GM21526 (cell line): ENCODE measurements around the gene ARHGAP44.
"Not testable (repeated sequence)": the region's sequence is repeated elsewhere in the genome, so short reads cannot be mapped to it uniquely, and the experiment has no call there.

Experiments used
- ATAC-seq: cut with Tn5 transposase; IDR thresholded peaks from one replicate; pipeline ENCODE4 v1.9.1; 2021; ENCODE audit warnings: moderate library complexity; ENCODE audit not compliant: unreplicated experiment, low FRiP score

The ARHGAP44 gene

GRCh38 chr17:12955521-12955920 lies 166.2 kb downstream of the ARHGAP44 start:
- no peak for ATAC-seq

GRCh38 chr17:12958786-12959185 lies 169.5 kb downstream of the ARHGAP44 start:
- no peak for ATAC-seq

GRCh38 chr17:12959441-12959840 lies 170.1 kb downstream of the ARHGAP44 start:
- no peak for ATAC-seq

- ATAC-seq = no peak
These were observed 172.4 kb downstream of the ARHGAP44 start for GRCh38 chr17:12961655-12962054.

- ATAC-seq = no peak
These were observed 174.2 kb downstream of the ARHGAP44 start for GRCh38 chr17:12963505-12963904.

GRCh38 chr17:12964162-12964561 lies 174.9 kb downstream of the ARHGAP44 start:
- ATAC-seq = no peak

GRCh38 chr17:12964840-12965239 lies 175.5 kb downstream of the ARHGAP44 start:
- no peak for ATAC-seq

GRCh38 chr17:12965988-12966387 lies 176.7 kb downstream of the ARHGAP44 start:
- ATAC-seq = no peak

- ATAC-seq = no peak
These were observed 177.1 kb downstream of the ARHGAP44 start for GRCh38 chr17:12966413-12966812.

GRCh38 chr17:12967962-12968361 lies 178.7 kb downstream of the ARHGAP44 start:
- no peak for ATAC-seq

- no peak for ATAC-seq
These were observed 184.3 kb downstream of the ARHGAP44 start for GRCh38 chr17:12973496-12974004.

GRCh38 chr17:12974005-12974531 lies 184.8 kb downstream of the ARHGAP44 start:
- ATAC-seq = no peak

- no peak for ATAC-seq
These were observed 187.9 kb downstream of the ARHGAP44 start for GRCh38 chr17:12977008-12977751.

- ATAC-seq = not testable (repeated sequence)
These were observed 189.5 kb downstream of the ARHGAP44 start for GRCh38 chr17:12978787-12979186.

GRCh38 chr17:12979246-12979645 lies 189.9 kb downstream of the ARHGAP44 start:
- ATAC-seq = no peak

GRCh38 chr17:12979826-12980500 lies 190.7 kb downstream of the ARHGAP44 start:
- no peak for ATAC-seq

GRCh38 chr17:12982224-12982623 lies 192.9 kb downstream of the ARHGAP44 start:
- ATAC-seq = no peak

GRCh38 chr17:12983991-12984884 lies 194.9 kb downstream of the ARHGAP44 start:
- ATAC-seq = no peak

GRCh38 chr17:12985431-12986293 lies 196.4 kb downstream of the ARHGAP44 start:
- ATAC-seq = no peak

- ATAC-seq = no peak
These were observed 197.8 kb downstream of the ARHGAP44 start for GRCh38 chr17:12987120-12987519.
